Neural crest cell (in vitro differentiated cells): Measurements from ENCODE around the gene FARSA. TPM values are rescaled to one million over a fixed set of nuclear protein-coding genes. Genes with fewer than 3 reads are reported as not detected.
"Not testable (repeated sequence)": the region's sequence is repeated elsewhere in the genome, so short reads cannot be mapped to it uniquely, and the experiment has no call there.

Experiments
- DNase-seq: peaks from one replicate; pipeline ENCODE4 v3.0.0; 2021; ENCODE audit warnings: low read depth, mixed read lengths, low spot score
- H3K27ac Mint-ChIP-seq: one replicate; pipeline ENCODE4 v1.8.0; 2021; ENCODE audit warnings: mild to moderate bottlenecking, mixed read lengths; ENCODE audit not compliant: unreplicated experiment
- H3K27me3 Mint-ChIP-seq: 2 replicates; pipeline ENCODE4 v1.8.0; 2021; ENCODE audit warnings: low read depth, mild to moderate bottlenecking, mixed read lengths
- H3K36me3 Mint-ChIP-seq: 2 replicates; pipeline ENCODE4 v1.8.0; 2021; ENCODE audit warnings: low read depth, mild to moderate bottlenecking, mixed read lengths
- H3K4me1 Mint-ChIP-seq: 2 replicates; pipeline ENCODE4 v1.8.0; 2021; ENCODE audit warnings: mixed read lengths
- H3K4me3 Mint-ChIP-seq: one replicate; pipeline ENCODE4 v1.8.0; 2021; ENCODE audit warnings: mild to moderate bottlenecking, mixed read lengths
- H3K9me3 Mint-ChIP-seq: 2 replicates; pipeline ENCODE4 v1.8.0; 2021; ENCODE audit warnings: mixed read lengths
- total RNA-seq: library from RNA; stranded (reverse); gene quantifications from 2 replicates; pipeline ENCODE4 v1.2.1, GENCODE V29; 2021
- TF ChIP-seq, protein P1 (sequence below): fragments of 200-600 bp; sonication (generic); conservative IDR thresholded peaks from 2 replicates; pipeline ENCODE4 v1.5.0; 2021; ENCODE audit warnings: antibody characterized with exemption, mild to moderate bottlenecking

The FARSA gene
- total RNA-seq, 1 donor from 2014 or later, result 83.1 TPM

GRCh38 chr19:12955996-12956395 is 22.5 kb upstream of the FARSA start:
- TF ChIP-seq, protein P1, sequence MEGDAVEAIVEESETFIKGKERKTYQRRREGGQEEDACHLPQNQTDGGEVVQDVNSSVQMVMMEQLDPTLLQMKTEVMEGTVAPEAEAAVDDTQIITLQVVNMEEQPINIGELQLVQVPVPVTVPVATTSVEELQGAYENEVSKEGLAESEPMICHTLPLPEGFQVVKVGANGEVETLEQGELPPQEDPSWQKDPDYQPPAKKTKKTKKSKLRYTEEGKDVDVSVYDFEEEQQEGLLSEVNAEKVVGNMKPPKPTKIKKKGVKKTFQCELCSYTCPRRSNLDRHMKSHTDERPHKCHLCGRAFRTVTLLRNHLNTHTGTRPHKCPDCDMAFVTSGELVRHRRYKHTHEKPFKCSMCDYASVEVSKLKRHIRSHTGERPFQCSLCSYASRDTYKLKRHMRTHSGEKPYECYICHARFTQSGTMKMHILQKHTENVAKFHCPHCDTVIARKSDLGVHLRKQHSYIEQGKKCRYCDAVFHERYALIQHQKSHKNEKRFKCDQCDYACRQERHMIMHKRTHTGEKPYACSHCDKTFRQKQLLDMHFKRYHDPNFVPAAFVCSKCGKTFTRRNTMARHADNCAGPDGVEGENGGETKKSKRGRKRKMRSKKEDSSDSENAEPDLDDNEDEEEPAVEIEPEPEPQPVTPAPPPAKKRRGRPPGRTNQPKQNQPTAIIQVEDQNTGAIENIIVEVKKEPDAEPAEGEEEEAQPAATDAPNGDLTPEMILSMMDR, result no peak
- H3K9me3 Mint-ChIP-seq, result no peaks in the 10 kb centered on the region
- DNase-seq, result no peak
- H3K27ac Mint-ChIP-seq, result peak overlapping the region; percentile 9
- H3K36me3 Mint-ChIP-seq, result peaks cover 6% of the 10 kb centered on the region
- peaks cover 23% of the 10 kb centered on the region for H3K4me1 Mint-ChIP-seq
- peak overlapping the region; percentile 90 for H3K4me3 Mint-ChIP-seq
- peaks cover 5% of the 10 kb centered on the region for H3K27me3 Mint-ChIP-seq

- peak overlapping the region; percentile 90 for H3K4me3 Mint-ChIP-seq
- H3K27ac Mint-ChIP-seq, result peak overlapping the region; percentile 9
- peaks cover 23% of the 10 kb centered on the region for H3K4me1 Mint-ChIP-seq
- DNase-seq, H3K27me3 Mint-ChIP-seq, H3K9me3 Mint-ChIP-seq, H3K36me3 Mint-ChIP-seq: not testable (repeated sequence)
Measured at GRCh38 chr19:12955575-12955974, 22.1 kb upstream of the FARSA start.

GRCh38 chr19:12954612-12954962 is 21.1 kb upstream of the FARSA start:
- Mint-ChIP-seq H3K27me3 (no peaks in the 10 kb centered on the region), H3K4me3 (peak overlapping the region; percentile 90), H3K36me3 (peaks cover 11% of the 10 kb centered on the region), H3K9me3 (no peaks in the 10 kb centered on the region), H3K27ac (no peak overlapping the region), H3K4me1 (peaks cover 23% of the 10 kb centered on the region)
- TF ChIP-seq, protein P1, result no peak
- no peak for DNase-seq

DNA sequence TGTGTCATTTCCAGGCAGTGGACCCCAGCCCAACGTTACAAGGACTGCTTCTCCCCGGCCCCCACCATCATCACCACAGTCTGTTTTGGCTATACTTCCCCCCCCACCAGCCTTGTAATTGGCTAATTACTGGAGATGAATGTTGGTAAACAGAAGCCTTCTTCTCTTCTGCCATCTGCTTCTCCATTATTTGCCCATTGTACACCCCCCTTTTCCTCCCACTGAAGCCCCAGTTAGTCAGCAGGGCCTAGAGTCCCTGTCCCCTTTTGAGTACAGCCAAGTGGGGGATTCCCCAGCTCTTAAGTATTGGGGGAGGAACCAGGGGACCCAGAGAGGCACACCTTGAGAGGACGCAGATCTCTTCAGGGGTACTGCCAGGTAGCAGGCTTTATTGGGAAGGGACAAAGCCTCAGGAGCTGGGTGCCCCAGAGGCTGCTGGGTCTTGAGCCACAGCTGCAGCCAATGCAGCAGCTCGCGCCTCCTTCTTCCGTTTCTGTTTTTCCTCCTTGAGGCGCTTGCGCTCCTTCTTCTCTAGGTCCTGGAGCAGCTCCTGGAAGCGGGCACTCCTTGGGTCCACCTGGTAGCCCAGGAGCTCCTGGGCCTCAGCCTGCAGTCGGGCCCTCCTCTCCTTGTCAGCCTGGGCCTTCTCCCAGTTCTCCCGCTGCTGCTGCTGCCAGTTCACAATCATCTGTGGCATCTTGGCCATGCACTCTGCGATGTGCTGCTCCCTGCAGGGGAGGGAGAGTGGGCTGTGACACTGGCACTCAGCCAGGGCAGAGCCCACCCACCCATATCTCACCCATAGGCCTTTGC is 20.5 kb upstream of the FARSA start:
- TF ChIP-seq, protein P1, result no peak
- Mint-ChIP-seq H3K36me3 (peaks cover 11% of the 10 kb centered on the region), H3K9me3 (no peaks in the 10 kb centered on the region), H3K27ac (no peak overlapping the region), H3K4me1 (peaks cover 23% of the 10 kb centered on the region), H3K27me3 (no peaks in the 10 kb centered on the region), H3K4me3 (peak overlapping the region; percentile 90)
- DNase-seq, result no peak

DNA sequence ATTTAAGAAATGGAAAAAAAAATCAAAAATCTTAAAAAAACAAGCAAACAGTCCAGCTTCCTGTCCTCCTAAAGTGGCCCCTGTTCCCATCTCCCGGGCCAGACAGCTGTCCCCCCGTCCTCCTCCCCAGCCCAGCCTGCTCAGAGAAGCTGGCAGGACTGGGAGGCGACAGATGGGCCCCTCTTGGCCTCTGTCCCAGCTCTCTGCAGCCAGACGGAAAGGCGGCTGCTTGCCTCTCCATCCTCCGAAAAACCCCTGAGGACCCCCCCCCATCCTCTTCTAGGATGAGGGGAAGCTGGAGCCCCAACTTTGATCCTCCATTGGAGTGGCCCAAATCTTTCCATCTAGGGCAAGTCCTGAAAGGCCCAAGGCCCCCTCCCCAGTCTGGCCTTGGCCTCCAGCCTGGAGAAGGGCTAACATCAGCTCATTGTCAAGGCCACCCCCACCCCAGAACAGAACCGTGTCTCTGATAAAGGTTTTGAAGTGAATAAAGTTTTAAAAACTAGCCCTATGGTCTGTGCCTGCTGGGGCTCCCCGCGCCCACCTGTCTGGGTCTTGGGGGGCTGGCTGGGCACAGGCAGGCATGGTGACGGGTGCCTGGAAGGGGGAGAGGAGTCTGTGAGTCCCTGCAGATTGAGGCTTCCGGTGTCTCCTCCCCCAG is 19.8 kb upstream of the FARSA start:
- TF ChIP-seq, protein P1, result no peak
- H3K27ac Mint-ChIP-seq, result no peak overlapping the region
- peaks cover 11% of the 10 kb centered on the region for H3K36me3 Mint-ChIP-seq

DNA sequence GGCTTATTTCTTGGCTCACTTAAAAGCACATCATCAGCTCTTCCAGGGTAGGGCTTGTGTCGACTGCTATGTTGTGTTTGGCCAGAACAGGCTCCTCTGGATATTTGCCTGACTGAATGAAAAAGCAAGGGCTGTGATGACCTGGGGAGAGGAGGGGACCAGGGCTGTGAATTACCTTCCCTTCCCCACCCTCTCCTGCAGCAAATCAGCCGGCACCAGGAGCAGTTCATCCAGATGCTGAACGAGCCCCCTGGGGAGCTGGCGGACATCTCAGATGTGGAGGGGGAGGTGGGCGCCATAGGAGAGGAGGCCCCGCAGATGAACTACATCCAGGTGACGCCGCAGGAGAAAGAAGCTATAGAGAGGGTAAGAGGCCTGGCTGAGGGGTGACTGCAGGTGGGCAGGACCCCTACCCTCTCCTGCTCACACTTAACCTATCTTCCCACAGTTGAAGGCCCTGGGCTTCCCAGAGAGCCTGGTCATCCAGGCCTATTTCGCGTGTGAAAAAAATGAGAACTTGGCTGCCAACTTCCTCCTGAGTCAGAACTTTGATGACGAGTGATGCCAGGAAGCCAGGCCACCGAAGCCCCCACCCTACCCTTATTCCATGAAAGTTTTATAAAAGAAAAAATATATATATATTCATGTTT is 19.1 kb upstream of the FARSA start:
- Mint-ChIP-seq H3K4me3 (peak overlapping the region; percentile 61), H3K9me3 (no peaks in the 10 kb centered on the region), H3K4me1 (peaks cover 26% of the 10 kb centered on the region), H3K27me3 (no peaks in the 10 kb centered on the region), H3K27ac (no peak overlapping the region), H3K36me3 (peaks cover 14% of the 10 kb centered on the region)
- TF ChIP-seq, protein P1, result no peak
- no peak for DNase-seq

More for the DNA sequence above, 19.8 kb upstream of the FARSA start:
- no peak for DNase-seq
- no peaks in the 10 kb centered on the region for H3K9me3 Mint-ChIP-seq
- peaks cover 23% of the 10 kb centered on the region for H3K4me1 Mint-ChIP-seq
- H3K4me3 Mint-ChIP-seq, result peak overlapping the region; percentile 90
- no peaks in the 10 kb centered on the region for H3K27me3 Mint-ChIP-seq

GRCh38 chr19:12952050-12952449 is 18.5 kb upstream of the FARSA start:
- peaks cover 15% of the 10 kb centered on the region for H3K36me3 Mint-ChIP-seq
- DNase-seq, H3K27me3 Mint-ChIP-seq, H3K27ac Mint-ChIP-seq, H3K9me3 Mint-ChIP-seq: not testable (repeated sequence)
- H3K4me1 Mint-ChIP-seq, result peaks cover 30% of the 10 kb centered on the region
- H3K4me3 Mint-ChIP-seq, result peak overlapping the region; percentile 61
